GM12872 (cell line): Measurements from ENCODE around the gene C6orf132.

ENCODE experiments used
- TF ChIP-seq, protein P1 (sequence below): IDR thresholded peaks from 3 replicates; pipeline ENCODE4 v1.5.1; 2011; ENCODE audit warnings: low read depth, mild to moderate bottlenecking, low read length, moderate library complexity; ENCODE audit not compliant: insufficient read depth

The C6orf132 gene

DNA sequence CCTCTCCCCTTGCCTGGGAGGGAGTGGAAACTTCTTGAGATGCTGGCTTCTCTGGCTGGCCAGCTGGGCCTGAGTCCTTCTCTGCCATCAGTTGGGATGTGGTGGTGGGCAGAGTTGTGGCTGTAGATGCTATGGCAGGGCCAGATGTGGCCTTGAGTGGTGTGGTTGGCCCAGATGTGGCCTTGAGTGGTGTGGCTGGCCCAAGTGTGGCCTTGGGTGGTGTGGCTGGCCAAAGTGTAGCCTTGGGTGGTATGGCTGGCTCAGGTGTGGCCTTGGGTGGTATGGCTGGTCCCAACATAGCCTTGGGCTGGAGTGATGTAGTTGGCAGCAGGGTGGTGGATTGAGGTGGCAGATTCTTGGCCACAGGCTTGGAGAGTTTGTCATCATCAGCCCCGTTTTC, 36.7 kb downstream of the C6orf132 start:
- TF ChIP-seq, protein P1, sequence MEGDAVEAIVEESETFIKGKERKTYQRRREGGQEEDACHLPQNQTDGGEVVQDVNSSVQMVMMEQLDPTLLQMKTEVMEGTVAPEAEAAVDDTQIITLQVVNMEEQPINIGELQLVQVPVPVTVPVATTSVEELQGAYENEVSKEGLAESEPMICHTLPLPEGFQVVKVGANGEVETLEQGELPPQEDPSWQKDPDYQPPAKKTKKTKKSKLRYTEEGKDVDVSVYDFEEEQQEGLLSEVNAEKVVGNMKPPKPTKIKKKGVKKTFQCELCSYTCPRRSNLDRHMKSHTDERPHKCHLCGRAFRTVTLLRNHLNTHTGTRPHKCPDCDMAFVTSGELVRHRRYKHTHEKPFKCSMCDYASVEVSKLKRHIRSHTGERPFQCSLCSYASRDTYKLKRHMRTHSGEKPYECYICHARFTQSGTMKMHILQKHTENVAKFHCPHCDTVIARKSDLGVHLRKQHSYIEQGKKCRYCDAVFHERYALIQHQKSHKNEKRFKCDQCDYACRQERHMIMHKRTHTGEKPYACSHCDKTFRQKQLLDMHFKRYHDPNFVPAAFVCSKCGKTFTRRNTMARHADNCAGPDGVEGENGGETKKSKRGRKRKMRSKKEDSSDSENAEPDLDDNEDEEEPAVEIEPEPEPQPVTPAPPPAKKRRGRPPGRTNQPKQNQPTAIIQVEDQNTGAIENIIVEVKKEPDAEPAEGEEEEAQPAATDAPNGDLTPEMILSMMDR: no peak

DNA sequence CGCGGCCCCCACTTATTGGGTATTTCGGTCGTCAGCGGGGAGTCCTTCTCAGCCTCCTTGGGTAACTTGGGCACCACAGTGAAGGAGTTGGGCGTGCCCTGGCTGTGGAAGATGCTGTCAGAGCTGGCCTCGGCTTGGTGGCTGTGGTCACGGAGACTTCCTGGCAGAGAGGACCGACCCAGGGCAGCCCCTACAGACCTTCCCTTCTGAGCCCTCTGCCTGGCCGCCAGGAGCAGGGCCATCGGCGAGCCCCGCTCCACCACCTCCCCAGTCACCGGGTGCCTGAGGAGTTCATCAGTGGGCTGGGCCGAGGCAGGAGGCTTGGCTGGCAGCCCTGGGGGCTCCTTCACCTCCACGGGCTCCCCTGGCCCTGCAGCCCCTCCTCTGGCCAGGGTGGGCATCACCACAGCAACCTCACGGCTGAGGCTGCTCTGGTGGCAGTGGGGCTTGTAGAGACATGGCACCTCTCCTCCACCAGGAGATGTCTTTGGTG, 37.2 kb downstream of the C6orf132 start:
- TF ChIP-seq, protein P1: no peak

DNA sequence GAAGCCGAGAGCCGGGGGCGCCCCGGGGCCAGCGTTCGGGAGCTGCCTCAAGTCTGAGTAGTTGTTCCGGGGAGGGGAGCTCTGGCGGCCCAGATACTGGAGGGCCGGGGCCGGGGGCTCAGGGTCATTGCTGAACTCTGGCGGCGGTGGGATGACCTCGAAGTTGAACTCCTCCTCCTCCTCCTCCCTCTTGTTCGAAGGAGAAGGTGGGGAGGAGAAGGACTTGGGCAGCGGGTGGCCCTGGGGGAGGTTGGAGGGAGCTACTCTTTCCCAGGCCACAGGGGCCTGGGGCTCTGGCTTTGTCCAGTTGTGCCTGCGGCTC, 37.7 kb downstream of the C6orf132 start:
- TF ChIP-seq, protein P1: no peak

DNA sequence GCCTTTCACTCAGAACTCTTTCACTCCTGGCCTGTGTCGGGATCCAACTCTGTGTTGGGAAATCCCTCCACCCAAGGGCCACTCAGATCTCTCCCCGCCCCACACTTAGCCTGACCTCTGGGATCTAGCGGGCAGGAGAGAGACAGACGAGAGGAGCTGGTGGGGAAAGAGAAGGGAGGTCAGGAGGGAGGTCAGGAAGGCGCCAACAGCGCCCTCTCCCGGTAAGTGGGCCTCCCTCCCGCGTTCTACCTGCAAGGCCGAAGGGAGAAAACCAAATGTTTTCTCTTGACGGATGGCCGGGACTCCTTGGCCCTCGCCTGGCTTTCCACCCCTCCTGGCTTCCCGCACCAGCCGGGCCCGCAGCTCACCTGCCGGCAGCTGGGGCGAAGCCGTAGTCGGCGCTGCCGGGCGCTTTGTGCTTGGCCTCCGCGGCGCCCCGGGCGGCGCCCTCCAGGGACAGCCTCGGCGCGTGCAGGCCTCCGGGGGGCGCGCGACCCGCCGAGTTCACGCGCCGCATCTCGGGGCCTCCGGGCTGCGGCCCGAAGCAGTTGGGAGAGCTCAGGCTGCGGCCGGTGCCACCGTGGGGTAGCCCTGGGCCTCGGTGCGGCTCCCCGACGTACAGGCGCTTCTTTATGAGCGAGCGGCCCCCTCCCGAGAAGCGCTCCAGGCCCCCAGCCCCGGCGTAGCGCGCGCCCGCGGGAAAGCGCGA, 38.2 kb downstream of the C6orf132 start:
- TF ChIP-seq, protein P1: peak; percentile 97

DNA sequence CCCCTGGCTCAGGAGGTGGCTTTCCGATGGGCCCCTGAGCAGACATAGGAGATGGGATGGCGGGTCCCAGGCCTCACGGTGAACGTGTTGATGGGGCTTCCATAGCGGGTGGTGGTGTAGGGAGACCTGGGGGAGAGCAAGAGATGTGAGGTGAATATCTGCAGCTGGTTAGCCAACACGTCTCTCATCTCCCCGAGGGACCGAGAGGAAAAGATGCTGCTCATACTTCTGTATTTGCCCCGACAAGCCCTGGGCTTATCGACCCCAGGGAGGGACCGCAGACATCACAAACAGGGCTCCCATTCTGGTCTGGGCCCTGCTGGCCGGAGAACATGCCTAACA, 38.7 kb downstream of the C6orf132 start:
- TF ChIP-seq, protein P1: no peak

DNA sequence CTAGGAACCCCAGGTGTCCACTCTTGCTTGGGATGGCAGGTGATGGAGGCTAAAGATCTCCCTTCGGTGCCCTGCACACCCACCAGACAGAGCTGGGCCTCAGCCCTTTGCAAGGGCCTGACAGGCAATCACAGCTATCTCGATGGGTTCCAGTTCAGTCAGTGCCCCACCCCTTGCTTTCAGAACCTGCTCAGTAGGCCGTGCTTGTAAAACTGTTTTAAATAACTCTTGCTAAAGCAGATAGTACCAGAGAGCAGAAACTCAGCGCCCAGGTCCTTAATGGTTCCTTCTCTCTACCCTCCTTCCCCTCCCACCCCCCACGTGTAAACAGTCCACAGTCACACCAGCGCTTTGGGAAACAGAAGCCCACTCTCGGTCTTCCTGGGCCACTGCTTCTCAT, 39.2 kb downstream of the C6orf132 start:
- TF ChIP-seq, protein P1: no peak

DNA sequence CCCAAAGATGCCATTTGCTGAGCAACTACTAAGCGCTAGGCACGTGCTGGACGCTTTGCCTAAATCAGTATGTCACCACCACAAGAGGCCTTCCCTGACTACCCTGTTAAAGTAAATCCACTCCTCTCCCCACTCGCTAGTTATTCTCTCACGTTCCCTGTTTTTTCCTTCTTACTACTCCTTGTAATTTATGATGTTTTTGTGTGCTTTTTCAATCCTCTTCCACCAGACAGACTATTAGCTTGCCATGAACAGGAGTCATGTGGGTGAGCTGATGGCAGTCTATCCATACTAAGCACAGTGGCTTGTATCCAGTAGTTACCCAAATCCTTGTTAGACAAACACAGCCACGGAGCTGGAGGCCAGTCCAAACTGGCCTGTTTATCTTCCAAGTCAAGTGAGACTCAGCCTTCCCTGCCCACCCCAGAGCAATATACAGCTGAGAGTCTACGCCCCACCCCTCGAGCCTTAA, 41.2 kb downstream of the C6orf132 start:
- TF ChIP-seq, protein P1: no peak
